ENCODE results near the gene DHX9. TPM values are rescaled to one million over a fixed set of nuclear protein-coding genes. Genes with fewer than 3 reads are reported as not detected.

DHX9 gene
- total RNA-seq, 1 donor from 2014 or later: 239 TPM

GRCh38 chr1:182835806-182836205, 3.3 kb upstream of the DHX9 start:
- intact Hi-C loops (cut with micrococcal nuclease): no loop called here

DNA sequence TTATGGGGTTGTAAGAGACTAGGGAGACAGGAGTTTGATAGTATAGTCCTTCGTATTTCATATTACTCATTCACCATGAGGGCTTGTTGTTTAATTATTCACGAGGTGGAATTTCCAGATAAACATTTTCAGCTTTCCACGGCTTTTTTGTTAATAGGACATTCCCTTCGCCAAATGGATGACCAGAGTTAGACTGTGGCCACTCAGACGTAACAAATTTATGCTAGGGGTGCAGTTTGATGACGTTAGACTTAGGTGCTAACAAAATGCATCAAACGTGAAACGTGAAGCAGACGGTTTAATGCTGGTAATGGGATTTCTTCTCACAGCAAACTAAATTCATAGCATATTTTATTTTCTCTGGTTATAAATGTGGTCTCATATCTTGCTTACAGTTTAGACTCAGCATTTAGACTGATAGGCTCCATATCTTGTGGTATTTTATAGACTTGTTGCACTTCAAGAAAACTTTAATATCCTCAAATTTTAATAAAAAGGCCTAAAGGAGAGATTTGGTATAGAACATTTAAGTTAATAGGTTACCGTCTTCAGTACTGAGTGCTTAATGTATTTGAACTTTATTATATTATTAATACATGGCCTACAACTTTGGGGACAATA, 2.3 kb downstream of the DHX9 start:
- intact Hi-C loops (cut with micrococcal nuclease): loop anchor here (2.0 to 5.0 kb wide), 2 partner anchors 36 to 757 kb away; no protein-coding TSS in a partner anchor

DNA sequence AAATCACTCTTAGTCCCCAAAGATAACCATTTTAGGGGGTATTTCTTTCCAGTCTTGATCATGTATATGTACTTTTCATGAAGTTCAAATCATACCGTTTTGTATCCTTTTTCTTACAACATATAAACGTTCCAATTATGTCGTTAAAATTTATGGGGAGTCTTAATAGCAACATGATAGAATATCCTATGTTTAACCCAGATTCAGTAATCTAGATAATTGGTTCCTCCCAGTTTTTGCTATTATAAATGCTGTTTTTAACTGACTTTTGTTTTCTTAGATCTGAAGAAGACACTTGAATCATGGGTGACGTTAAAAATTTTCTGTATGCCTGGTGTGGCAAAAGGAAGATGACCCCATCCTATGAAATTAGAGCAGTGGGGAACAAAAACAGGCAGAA, 3.1 kb downstream of the DHX9 start:
- intact Hi-C loops (cut with micrococcal nuclease): loop anchor here (5.0 kb wide), 1 partner anchor 35 kb away; no protein-coding TSS in a partner anchor

GRCh38 chr1:182845379-182845778, 6.2 kb downstream of the DHX9 start:
- intact Hi-C loops (cut with micrococcal nuclease): no loop called here

DNA sequence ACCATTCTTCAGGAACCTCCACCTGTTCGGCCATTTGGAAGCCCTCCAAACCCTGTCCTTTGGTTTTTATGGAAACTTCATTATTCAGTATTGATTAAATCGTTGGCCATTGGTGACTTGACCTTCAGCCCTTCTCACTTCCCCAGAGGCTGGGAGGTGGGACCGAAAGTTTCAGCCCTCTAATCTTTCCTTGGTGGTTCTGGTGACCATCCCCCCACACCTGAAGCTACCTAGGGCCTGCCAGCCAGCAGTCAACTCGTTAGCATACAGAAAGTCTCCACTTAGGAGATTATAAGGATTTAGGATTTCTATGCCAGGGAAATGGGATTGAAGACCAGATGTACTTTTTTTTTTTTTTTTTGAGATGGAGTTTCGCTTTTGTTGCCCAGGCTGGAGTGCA, 6.7 kb downstream of the DHX9 start:
- intact Hi-C loops (cut with micrococcal nuclease): no loop called here

DNA sequence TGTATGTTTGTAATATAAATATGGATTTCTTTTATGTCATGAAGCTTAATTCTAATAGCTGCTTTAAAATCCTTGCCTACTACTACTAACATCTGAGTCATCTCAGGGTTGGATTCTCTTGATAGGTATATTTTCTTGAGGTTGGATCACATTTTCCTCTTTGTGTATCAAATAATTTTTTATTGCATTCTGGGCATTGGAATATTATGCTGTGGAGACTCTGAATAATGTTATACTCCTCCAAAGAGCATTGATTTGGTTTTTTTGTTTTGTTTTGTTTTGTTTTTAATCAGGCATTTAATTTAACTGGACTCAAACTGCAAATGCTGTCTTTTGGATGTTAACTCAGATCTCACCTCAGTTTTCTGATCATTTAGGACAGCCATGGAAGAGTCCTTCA, 8.0 kb downstream of the DHX9 start:
- intact Hi-C loops (cut with micrococcal nuclease): no loop called here

- intact Hi-C loops (cut with micrococcal nuclease): no loop called here
These were observed 9.6 kb downstream of the DHX9 start for GRCh38 chr1:182848736-182849135.

GRCh38 chr1:182850319-182850718, 11.2 kb downstream of the DHX9 start:
- intact Hi-C loops (cut with micrococcal nuclease): no loop called here

DNA sequence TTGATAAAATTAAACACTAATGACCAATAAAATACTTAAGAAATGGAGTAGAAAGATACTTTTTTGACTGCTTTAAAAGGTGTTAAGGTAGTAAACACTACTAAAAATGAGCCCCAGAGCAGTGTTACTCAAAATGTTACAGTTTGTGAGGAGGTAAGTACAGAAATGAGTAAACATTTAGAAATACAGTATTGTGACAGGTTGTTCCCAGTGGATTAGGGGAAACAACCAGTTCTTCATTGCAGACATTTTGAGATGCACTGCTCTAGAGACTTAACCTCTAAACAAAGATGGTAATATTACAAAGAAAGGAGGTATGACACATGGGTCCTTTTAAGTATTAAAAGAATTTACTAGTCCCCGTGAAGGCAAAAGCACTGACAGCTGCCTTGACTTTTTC, 12.7 kb downstream of the DHX9 start:
- intact Hi-C loops (cut with micrococcal nuclease): loop anchor here (2.0 kb wide), 1 partner anchor 23 kb away; no protein-coding TSS in a partner anchor

GRCh38 chr1:182855911-182856310, 16.8 kb downstream of the DHX9 start:
- intact Hi-C loops (cut with micrococcal nuclease): no loop called here

DNA sequence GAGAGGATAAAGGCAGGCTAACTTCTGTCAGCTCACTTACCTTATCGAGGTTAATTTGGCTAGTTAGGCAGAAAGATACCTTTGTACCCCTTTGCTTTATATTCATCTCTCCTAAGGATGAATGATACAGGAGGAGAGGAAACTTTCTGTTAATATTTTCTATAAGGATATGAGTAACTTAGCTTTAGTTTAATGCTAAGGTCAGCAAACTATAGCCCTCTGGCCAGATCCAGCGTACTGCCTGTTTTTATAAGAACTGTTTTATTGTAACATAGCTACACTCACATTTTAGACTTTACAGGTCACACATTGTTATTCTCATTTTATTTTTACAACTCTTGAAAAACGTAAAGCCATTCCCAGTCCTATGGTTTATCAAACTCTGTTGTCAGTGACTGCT, 18.1 kb downstream of the DHX9 start:
- intact Hi-C loops (cut with micrococcal nuclease): no loop called here

GRCh38 chr1:182860658-182861057, 21.5 kb downstream of the DHX9 start:
- intact Hi-C loops (cut with micrococcal nuclease): no loop called here

GRCh38 chr1:182861994-182862393, 22.8 kb downstream of the DHX9 start:
- intact Hi-C loops (cut with micrococcal nuclease): no loop called here

DNA sequence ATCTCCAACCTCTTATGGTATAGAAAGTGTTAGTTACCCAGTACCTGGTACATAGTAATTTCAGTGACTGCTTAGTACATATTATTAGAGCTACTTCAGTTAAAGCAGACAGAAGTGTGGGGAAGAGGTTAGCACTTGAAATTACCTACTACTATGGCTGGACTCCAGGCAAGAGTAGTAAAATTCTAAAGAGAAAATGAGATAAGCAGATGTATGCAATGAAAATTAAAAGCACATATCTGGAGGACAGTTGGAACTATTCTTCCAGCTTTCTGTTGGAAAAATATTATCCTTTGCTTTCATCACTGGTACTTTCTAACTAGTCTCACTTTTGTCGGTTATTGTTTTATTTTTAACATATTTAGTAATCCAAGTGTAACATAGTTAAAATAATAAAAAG, 23.7 kb downstream of the DHX9 start:
- intact Hi-C loops (cut with micrococcal nuclease): no loop called here

GRCh38 chr1:182863940-182864339, 24.8 kb downstream of the DHX9 start:
- intact Hi-C loops (cut with micrococcal nuclease): no loop called here

DNA sequence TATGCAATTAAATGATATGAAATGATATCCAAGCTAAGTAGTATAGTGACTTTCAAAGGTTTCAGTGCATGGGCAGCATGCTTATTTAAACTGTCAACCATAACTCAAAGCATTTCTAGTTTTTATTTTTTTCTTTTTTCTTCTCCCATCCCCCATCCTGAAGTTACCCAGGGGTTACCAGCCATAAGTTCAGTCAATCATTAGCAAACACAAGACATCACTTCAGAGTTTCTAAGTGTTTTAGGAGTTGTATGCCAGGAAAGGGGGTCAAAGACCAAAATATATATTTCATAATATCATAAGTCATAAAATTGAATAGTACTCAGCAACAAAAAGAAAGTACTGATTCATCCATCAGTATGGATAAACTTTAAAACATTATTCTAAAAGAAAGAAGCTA, 28.7 kb downstream of the DHX9 start:
- intact Hi-C loops (cut with micrococcal nuclease): no loop called here

- intact Hi-C loops (cut with micrococcal nuclease): no loop called here
These were observed 30.1 kb downstream of the DHX9 start for GRCh38 chr1:182869241-182869666.

DNA sequence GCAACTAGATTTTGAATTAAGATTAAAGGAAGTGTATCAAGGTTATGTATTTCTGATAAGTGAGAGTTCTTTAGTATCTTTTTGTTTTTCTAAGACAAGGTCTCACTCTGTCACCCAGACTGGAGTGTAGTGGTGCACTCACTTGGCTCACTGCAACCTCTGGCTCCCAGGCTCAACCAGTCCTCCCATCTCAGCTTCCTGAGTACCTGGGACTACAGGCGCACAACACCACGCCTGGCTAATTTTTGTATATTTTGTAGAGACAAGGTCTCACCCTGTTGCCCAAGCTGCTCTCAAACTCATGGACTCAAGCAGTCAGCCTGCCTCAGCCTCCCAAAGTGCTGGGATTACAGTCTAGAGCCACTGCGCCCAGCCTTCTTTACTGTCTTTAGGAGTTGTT, 33.7 kb downstream of the DHX9 start:
- intact Hi-C loops (cut with micrococcal nuclease): no loop called here

DNA sequence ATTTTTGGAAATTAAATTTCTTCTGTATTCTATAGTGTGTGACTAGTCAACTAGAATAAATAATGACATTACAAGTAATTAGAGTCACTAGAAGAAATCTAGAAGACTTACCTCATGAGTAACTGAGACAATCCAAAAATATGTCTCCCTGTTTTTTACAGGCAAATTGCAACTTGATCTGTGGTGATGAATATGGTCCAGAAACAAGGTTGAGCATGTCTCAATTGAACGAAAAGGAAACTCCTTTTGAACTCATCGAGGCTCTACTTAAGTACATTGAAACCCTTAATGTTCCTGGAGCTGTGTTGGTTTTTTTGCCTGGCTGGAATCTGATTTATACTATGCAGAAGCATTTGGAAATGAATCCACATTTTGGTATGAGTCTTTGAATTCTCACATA, 36.7 kb downstream of the DHX9 start:
- intact Hi-C loops (cut with micrococcal nuclease): loop anchor here (2.0 to 5.0 kb wide), 2 partner anchors 23 to 34 kb away; no protein-coding TSS in a partner anchor

GRCh38 chr1:182877331-182877730, 38.2 kb downstream of the DHX9 start:
- intact Hi-C loops (cut with micrococcal nuclease): loop anchor here (5.0 kb wide), 1 partner anchor 35 kb away; no protein-coding TSS in a partner anchor

DNA sequence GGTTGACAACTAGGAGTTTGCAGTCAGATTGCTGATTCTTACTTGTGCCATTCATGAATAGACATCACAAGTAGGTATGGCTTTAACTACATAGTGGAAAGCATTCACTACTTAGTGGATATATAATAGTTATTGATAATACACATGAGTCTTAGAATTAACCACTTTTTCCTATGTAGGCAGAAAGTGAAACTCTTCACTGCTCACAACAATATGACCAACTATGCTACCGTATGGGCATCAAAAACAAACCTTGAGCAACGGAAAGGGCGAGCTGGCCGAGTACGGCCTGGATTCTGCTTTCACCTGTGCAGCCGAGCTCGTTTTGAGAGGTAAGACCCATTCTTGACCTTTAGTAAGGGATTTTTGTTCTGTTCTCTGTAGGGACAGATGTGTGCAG, 38.7 kb downstream of the DHX9 start:
- intact Hi-C loops (cut with micrococcal nuclease): loop anchor here (5.0 kb wide), 1 partner anchor 36 kb away; no protein-coding TSS in a partner anchor

GRCh38 chr1:182884872-182885271, 45.7 kb downstream of the DHX9 start:
- intact Hi-C loops (cut with micrococcal nuclease): loop anchor here (10.0 kb wide), 1 partner anchor 670 kb away; no protein-coding TSS in a partner anchor

- intact Hi-C loops (cut with micrococcal nuclease): loop anchor here (10.0 kb wide), 1 partner anchor 669 kb away; no protein-coding TSS in a partner anchor
These were observed 46.4 kb downstream of the DHX9 start for GRCh38 chr1:182885591-182885990.
